H1 (cell line): ENCODE results near the gene CLEC10A. TPM values are rescaled to one million over a fixed set of nuclear protein-coding genes. Genes with fewer than 3 reads are reported as not detected.
"Not testable (repeated sequence)": the region's sequence is repeated elsewhere in the genome, so short reads cannot be mapped to it uniquely, and the experiment has no call there.

Source experiments
- CTCF ChIA-PET: fragments of 300-600 bp; sonication (Branson Sonifier 250); formaldehyde crosslinking; loops from one replicate; lab custom pipeline; 2021; ENCODE audit not compliant: partially characterized antibody; lab: Charles Lee
- POLR2A ChIA-PET: fragments of 300-600 bp; sonication (Branson Sonifier 250); formaldehyde crosslinking; loops from one replicate; lab custom pipeline; 2021; ENCODE audit warnings: inconsistent platforms; ENCODE audit not compliant: partially characterized antibody; lab: Charles Lee
- DNase-seq, 2 experiments: peaks; one replicate each; pipeline versions ENCODE4 v3.0.0 to v3.0.0-alpha.2; 2010 to 2022; ENCODE audit warnings: low spot score in 2 of 2, low read depth in 1 of 2, mixed read lengths in 1 of 2
- FAIRE-seq: peaks from 2 replicates; lab custom pipeline; 2011; peaks lifted over from hg19 to GRCh38; lab: Jason Lieb, UNC
- H2AFZ ChIP-seq: 2 replicates; pipeline ENCODE4 v1.8.1; 2012; ENCODE audit warnings: low read length, inconsistent platforms
- H2AK5ac ChIP-seq: 2 replicates; pipeline ENCODE4 v1.6.1; 2013; ENCODE audit warnings: low read depth, low read length
- H2BK120ac ChIP-seq: replicated peaks from 2 replicates; pipeline ENCODE3; 2013; ENCODE audit warnings: low read depth, low read length, inconsistent platforms
- H2BK12ac ChIP-seq: 2 replicates; pipeline ENCODE4 v1.6.1; 2013; ENCODE audit warnings: low read depth, low read length
- H2BK15ac ChIP-seq: 2 replicates; pipeline ENCODE4 v1.6.1; 2013; ENCODE audit warnings: low read length
- H2BK20ac ChIP-seq: 2 replicates; pipeline ENCODE4 v1.6.1; 2013; ENCODE audit warnings: low read length
- H2BK5ac ChIP-seq: 2 replicates; pipeline ENCODE4 v1.6.1; 2013; ENCODE audit warnings: low read depth, low read length
- H3K14ac ChIP-seq: 2 replicates; pipeline ENCODE4 v1.6.1; 2013; ENCODE audit warnings: inconsistent platforms; ENCODE audit not compliant: insufficient read length
- H3K18ac ChIP-seq: 2 replicates; pipeline ENCODE4 v1.6.1; 2013; ENCODE audit warnings: low read length; ENCODE audit errors: extremely low read depth
- H3K23ac ChIP-seq: 2 replicates; pipeline ENCODE4 v1.6.1; 2013; ENCODE audit warnings: inconsistent platforms; ENCODE audit not compliant: insufficient read length
- H3K23me2 ChIP-seq: 2 replicates; pipeline ENCODE4 v1.6.1; 2013; ENCODE audit warnings: low read depth, low read length
- H3K27ac ChIP-seq: 2 replicates; pipeline ENCODE4 v1.6.1; 2011; ENCODE audit warnings: low read depth, low read length, inconsistent platforms
- H3K27me3 ChIP-seq, 4 experiments: replicated peaks in 1 of 4; 1 replicate in 1 of 4; 2 replicates in 3 of 4; pipeline versions ENCODE4 v1.6.1 to v1.8.1; 2011 to 2013; ENCODE audit warnings: low read length in 3 of 4, mild to moderate bottlenecking in 3 of 4, inconsistent platforms in 2 of 4, mixed read lengths in 2 of 4, moderate library complexity in 1 of 4; ENCODE audit not compliant: control insufficient read depth in 3 of 4, insufficient read depth in 3 of 4; ENCODE audit errors: extremely low read depth in 1 of 4
- H3K36me3 ChIP-seq, 4 experiments: 2 replicates each; pipeline versions ENCODE4 v1.6.1 to v1.8.1; 2011 to 2013; ENCODE audit warnings: mild to moderate bottlenecking in 4 of 4, low read length in 3 of 4, moderate library complexity in 2 of 4, control low read depth in 1 of 4, inconsistent platforms in 1 of 4; ENCODE audit not compliant: insufficient read depth in 4 of 4, control insufficient read depth in 2 of 4
- H3K4ac ChIP-seq: replicated peaks from 2 replicates; pipeline ENCODE3; 2013; ENCODE audit warnings: low read length, low read depth, mixed read lengths, inconsistent platforms; ENCODE audit not compliant: insufficient read length
- H3K4me1 ChIP-seq, 4 experiments: replicated peaks in 1 of 4; 1 replicate in 1 of 4; 2 replicates in 3 of 4; pipeline versions ENCODE4 v1.6.1 to v1.8.1; 2011 to 2013; ENCODE audit warnings: low read length in 3 of 4, inconsistent platforms in 2 of 4, mixed read lengths in 1 of 4; ENCODE audit not compliant: insufficient read depth in 4 of 4, control insufficient read depth in 3 of 4
- H3K4me2 ChIP-seq, 2 experiments: 2 replicates each; pipeline versions ENCODE4 v1.6.1 to v1.8.1; 2011 to 2013; ENCODE audit warnings: low read depth in 2 of 2, low read length in 2 of 2, control low read depth in 1 of 2, inconsistent platforms in 1 of 2, mild to moderate bottlenecking in 1 of 2; ENCODE audit not compliant: insufficient read depth in 1 of 2
- H3K4me3 ChIP-seq, 4 experiments: fragments of 200-600, 300-600 bp in 1 of 4; sonication (generic), shearing (Covaris generic), sonication (Bioruptor Twin) in 1 of 4; 2 replicates each; pipeline versions ENCODE4 v1.5.1 to v1.8.1; 2011 to 2016; ENCODE audit warnings: low read length in 4 of 4, low read depth in 3 of 4, control low read depth in 2 of 4, inconsistent platforms in 2 of 4, mild to moderate bottlenecking in 2 of 4, mixed read lengths in 1 of 4, moderate library complexity in 1 of 4; ENCODE audit not compliant: insufficient read depth in 2 of 4; ENCODE audit errors: extremely low read depth in 1 of 4
- H3K56ac ChIP-seq: replicated peaks from 2 replicates; pipeline ENCODE3; 2013; ENCODE audit warnings: low read depth, mild to moderate bottlenecking, mixed read lengths, low read length, inconsistent platforms; ENCODE audit not compliant: insufficient read length
- H3K79me1 ChIP-seq: 2 replicates; pipeline ENCODE4 v1.6.1; 2013; ENCODE audit warnings: low read depth, low read length, control low read depth
- H3K79me2 ChIP-seq, 2 experiments: 2 replicates each; pipeline versions ENCODE4 v1.6.1 to v1.8.1; 2012 to 2013; ENCODE audit warnings: low read length in 2 of 2, mild to moderate bottlenecking in 2 of 2, inconsistent platforms in 1 of 2; ENCODE audit not compliant: insufficient read depth in 2 of 2, control insufficient read depth in 1 of 2
- H3K9ac ChIP-seq, 4 experiments: replicated peaks in 1 of 4; 1 replicate in 1 of 4; 2 replicates in 3 of 4; pipeline versions ENCODE4 v1.6.1 to v1.8.1; 2011 to 2013; ENCODE audit warnings: low read depth in 3 of 4, low read length in 3 of 4, control low read depth in 2 of 4, mild to moderate bottlenecking in 2 of 4, moderate library complexity in 2 of 4, inconsistent platforms in 1 of 4; ENCODE audit errors: extremely low read depth in 1 of 4
- H3K9me3 ChIP-seq, 2 experiments: 2 replicates each; pipeline versions ENCODE4 v1.6.1 to v1.8.1; 2012 to 2013; ENCODE audit warnings: mild to moderate bottlenecking in 2 of 2, moderate library complexity in 2 of 2, control low read depth in 1 of 2, inconsistent platforms in 1 of 2, low read depth in 1 of 2, low read length in 1 of 2, mixed read lengths in 1 of 2; ENCODE audit not compliant: insufficient read depth in 2 of 2
- H4K20me1 ChIP-seq, 2 experiments: replicated peaks in 1 of 2; 2 replicates each; pipeline versions ENCODE3 to v1.8.1; 2011 to 2013; ENCODE audit warnings: inconsistent platforms in 2 of 2, low read length in 2 of 2, mild to moderate bottlenecking in 1 of 2; ENCODE audit not compliant: insufficient read depth in 2 of 2, control insufficient read depth in 1 of 2
- H4K5ac ChIP-seq: 2 replicates; pipeline ENCODE4 v1.6.1; 2013; ENCODE audit warnings: low read length, low read depth, mixed read lengths, inconsistent platforms; ENCODE audit not compliant: insufficient read length
- H4K8ac ChIP-seq: 2 replicates; pipeline ENCODE4 v1.8.0; 2013; ENCODE audit warnings: mild to moderate bottlenecking, moderate library complexity, low read length, inconsistent platforms; ENCODE audit not compliant: insufficient read depth; ENCODE audit errors: extremely low read depth
- H4K91ac ChIP-seq: replicated peaks from 2 replicates; pipeline ENCODE3; 2013; ENCODE audit warnings: low read length, mixed read lengths, inconsistent platforms; ENCODE audit not compliant: insufficient read length
- WGBS, 2 experiments: shearing (Covaris generic) in 1 of 2; methylation state at CpG; one replicate each; pipeline versions ENCODE4 v1.1.6 to v1.1.7; 2013 to 2015; ENCODE audit warnings: low lambda C conversion rate in 2 of 2, mixed read lengths in 2 of 2, inconsistent platforms in 1 of 2, low coverage in 1 of 2, missing lambda C conversion rate in 1 of 2; ENCODE audit not compliant: insufficient replicate concordance in 2 of 2, insufficient coverage in 1 of 2, insufficient read length in 1 of 2; ENCODE audit errors: extremely low coverage in 1 of 2, missing lambda C conversion rate in 1 of 2; 5-methylcytosine and 5-hydroxymethylcytosine counted together
- polyA plus RNA-seq, 7 experiments: library from polyadenylated mRNA; depleted of rRNA in 3 of 7; stranded (reverse) in 5 of 7; unstranded in 2 of 7; fragments of >200 nt in 5 of 7; fragments of 200-250 nt in 2 of 7; gene quantifications; 1 replicate in 5 of 7; 2 replicates in 1 of 7; 4 replicates in 1 of 7; pipeline versions ENCODE4 v1.2.1 to v1.2.3, GENCODE V29; 2011 to 2013; ENCODE audit warnings: missing spikeins in 2 of 7, mixed read lengths in 2 of 7
- total RNA-seq: library from RNA; stranded (reverse); fragmentation: NEBNext Ultra II Directional; extraction: Animal tissue kit (Norgen Biotek cat#: 25700); gene quantifications from 2 replicates; pipeline ENCODE4 v1.2.1, GENCODE V29; 2021
- TF ChIP-seq, protein P1 (sequence below): IDR thresholded peaks from 2 replicates; pipeline ENCODE4 v1.6.1; 2011; ENCODE audit warnings: low read length, improper control_type of control experiment
- TF ChIP-seq, protein P2 (sequence below): IDR thresholded peaks from 2 replicates; pipeline ENCODE4 v1.6.1; 2011; ENCODE audit warnings: low read depth, mild to moderate bottlenecking, low read length; ENCODE audit not compliant: insufficient read depth

The CLEC10A gene
- total and polyA plus RNA-seq, 2 of the 8 experiments (the other 6 are each of a cell fraction or from before 2014, with no cell fraction given): not detected

DNA sequence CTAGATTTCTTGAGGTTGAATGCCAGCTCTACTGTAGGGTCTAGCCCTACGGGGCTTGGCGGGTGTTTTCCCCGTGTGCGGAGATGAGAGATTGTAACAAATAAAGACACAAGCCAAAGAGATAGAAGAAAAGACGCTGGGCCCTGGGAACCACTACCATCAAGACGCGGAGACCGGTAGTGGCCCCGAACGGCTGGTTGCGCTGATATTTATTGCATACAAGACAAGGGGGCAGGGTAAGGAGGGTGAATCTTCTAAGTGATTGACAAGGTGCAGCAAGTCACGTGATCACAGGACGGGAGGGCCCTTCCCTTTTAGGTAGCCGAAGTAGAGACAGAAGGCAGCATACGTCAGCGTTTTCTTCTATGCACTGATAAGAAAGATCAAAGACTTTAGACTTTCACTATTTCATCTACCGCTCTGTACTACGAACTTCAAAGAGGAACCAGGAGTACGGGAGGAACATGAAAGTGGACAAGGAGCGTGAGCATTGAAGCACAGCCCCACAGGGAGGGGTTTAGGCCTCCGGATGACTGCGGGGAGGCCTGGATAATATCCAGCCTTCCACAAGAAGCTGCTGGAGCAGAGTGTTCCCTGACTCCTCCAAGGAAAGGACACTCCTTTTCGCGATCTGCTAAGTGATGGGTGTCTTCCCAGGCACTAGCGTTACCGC lies 33.2 kb downstream of the CLEC10A start:
- not testable (repeated sequence) for H4K8ac ChIP-seq, H3K56ac ChIP-seq, H2AK5ac ChIP-seq
- POLR2A ChIA-PET: interaction anchor here (1.0 to 3.0 kb wide), 8 partner anchors 9 to 261 kb away, joined by 3 to 13 read pairs (median 4); no protein-coding TSS in a partner anchor
- peaks cover 0 to 16% (median 13%) of the 10 kb centered on the region in 4 experiments; a peak in 5 of 7 replicates for H3K4me1 ChIP-seq
- TF ChIP-seq, protein P1, sequence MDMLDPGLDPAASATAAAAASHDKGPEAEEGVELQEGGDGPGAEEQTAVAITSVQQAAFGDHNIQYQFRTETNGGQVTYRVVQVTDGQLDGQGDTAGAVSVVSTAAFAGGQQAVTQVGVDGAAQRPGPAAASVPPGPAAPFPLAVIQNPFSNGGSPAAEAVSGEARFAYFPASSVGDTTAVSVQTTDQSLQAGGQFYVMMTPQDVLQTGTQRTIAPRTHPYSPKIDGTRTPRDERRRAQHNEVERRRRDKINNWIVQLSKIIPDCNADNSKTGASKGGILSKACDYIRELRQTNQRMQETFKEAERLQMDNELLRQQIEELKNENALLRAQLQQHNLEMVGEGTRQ: peak; percentile 68; the same call in 1 of the 2 replicates
- TF ChIP-seq, protein P2, sequence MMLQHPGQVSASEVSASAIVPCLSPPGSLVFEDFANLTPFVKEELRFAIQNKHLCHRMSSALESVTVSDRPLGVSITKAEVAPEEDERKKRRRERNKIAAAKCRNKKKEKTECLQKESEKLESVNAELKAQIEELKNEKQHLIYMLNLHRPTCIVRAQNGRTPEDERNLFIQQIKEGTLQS: 0 out of 2 replicates have a peak, but pooled peaks have one; percentile 2
- TF ChIP-seq, all 59 proteins: peak for 2; not testable (repeated sequence) for 57
- Histone ChIP-seq H3K27me3 (peaks cover 3 to 33% (median 29%) of the 10 kb centered on the region in 4 experiments), H2AFZ (peak overlapping the region; percentile 91; the same call in 1 of the 2 replicates), H3K4me3 (peak overlapping the region; percentile 30 to 64 (median 34); a peak in 7 of 8 replicates), H3K23me2 (peaks cover 31% of the 10 kb centered on the region; the same call in 1 of the 2 replicates), H3K4me2 (peak overlapping the region; percentile 89 to 97)
- H3K79me2 ChIP-seq, H4K5ac ChIP-seq, H2BK20ac ChIP-seq, H2BK5ac ChIP-seq, H3K14ac ChIP-seq, H3K36me3 ChIP-seq, H2BK15ac ChIP-seq, H3K18ac ChIP-seq, H4K20me1 ChIP-seq, H2BK120ac ChIP-seq, H3K9ac ChIP-seq, H2BK12ac ChIP-seq, H3K79me1 ChIP-seq, H3K23ac ChIP-seq, H4K91ac ChIP-seq, H3K9me3 ChIP-seq, H3K4ac ChIP-seq, H3K27ac ChIP-seq: not testable (repeated sequence)
- WGBS, 2 experiments: 19% methylated on average over 26 of the region's 26 CpGs; no CpG with 5 or more reads in 1 of the 2 experiments
- FAIRE-seq: peak; percentile 62
- DNase-seq: peak in 1 of 2 experiments; percentile 64
- CTCF ChIA-PET: interaction anchor here (0.6 to 17.5 kb wide), 40 partner anchors 8 to 514 kb away, joined by 3 to 434 read pairs (median 6); partner anchors contain the start of genes ACAP1, ASGR1, ASGR2 and SLC16A13
